ENCODE measurements around the gene CEP112. TPM values are rescaled to one million over a fixed set of nuclear protein-coding genes. Genes with fewer than 3 reads are reported as not detected.

The CEP112 gene
- total and polyA plus RNA-seq, 7 donors, result 4.5 to 19.4 (median 9.7) TPM

DNA sequence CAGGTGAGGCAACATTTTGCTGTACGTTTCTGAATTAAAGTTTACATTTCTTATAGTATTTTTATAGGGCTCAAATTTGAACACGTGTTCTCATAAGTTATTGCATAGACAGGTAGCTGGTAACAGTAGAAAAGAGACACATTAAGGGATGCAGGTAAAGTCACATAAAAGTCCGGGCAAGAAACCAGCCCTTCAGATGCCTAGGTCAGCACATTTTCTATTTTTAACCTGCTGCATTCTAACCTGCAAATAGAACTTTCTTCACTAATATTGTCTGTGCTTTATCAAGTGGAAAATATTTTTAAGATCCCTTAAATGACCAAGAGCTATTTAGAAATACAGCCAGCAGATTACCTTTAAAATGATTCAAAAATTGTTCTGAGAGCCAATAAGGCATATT lies 323.1 kb downstream of the CEP112 start:
- Histone ChIP-seq H3K27me3 (ENCODE audit: insufficient read depth in 3 of 3, low read length in 2 of 3) (no peaks in the 10 kb centered on the region), H3K4me1 (no peaks in the 10 kb centered on the region), H3K36me3 (ENCODE audit: insufficient read depth in 1 of 2, low read depth in 1 of 2) (no peaks in the 10 kb centered on the region), H3K4me3 (no peak overlapping the region), H3K9me3 (no peaks in the 10 kb centered on the region), H3K27ac (no peak overlapping the region)
- TF ChIP-seq, protein P1, sequence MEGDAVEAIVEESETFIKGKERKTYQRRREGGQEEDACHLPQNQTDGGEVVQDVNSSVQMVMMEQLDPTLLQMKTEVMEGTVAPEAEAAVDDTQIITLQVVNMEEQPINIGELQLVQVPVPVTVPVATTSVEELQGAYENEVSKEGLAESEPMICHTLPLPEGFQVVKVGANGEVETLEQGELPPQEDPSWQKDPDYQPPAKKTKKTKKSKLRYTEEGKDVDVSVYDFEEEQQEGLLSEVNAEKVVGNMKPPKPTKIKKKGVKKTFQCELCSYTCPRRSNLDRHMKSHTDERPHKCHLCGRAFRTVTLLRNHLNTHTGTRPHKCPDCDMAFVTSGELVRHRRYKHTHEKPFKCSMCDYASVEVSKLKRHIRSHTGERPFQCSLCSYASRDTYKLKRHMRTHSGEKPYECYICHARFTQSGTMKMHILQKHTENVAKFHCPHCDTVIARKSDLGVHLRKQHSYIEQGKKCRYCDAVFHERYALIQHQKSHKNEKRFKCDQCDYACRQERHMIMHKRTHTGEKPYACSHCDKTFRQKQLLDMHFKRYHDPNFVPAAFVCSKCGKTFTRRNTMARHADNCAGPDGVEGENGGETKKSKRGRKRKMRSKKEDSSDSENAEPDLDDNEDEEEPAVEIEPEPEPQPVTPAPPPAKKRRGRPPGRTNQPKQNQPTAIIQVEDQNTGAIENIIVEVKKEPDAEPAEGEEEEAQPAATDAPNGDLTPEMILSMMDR (IDR thresholded peaks at IDR 0.05), result no peak
- DNase-seq (no peak), ATAC-seq (no peak)
- intact Hi-C loops (cut with DNase I), result no loop called here
- WGBS, 3 donors, result 64 to 73% (median 65%) methylated on average over 3 of the region's 3 CpGs

DNA sequence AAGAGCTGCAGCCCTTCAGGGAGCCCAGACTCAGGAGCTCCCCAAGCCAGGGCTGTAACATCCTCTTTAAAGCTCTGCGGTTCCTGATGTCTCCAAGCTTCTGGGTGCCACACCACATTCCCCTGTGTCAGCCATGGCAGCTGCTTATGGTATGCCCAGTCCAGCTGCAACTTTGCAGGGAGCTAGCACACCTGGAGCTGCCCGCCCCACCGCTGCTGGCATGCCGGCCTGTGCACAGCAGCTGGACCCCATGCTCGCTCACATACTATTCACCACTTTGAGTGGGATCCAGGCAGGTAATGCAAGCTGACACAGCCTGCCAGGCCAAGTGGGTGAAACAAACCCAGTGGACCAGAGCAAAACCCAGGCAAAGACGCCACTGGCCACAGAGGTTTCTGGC lies 324.9 kb downstream of the CEP112 start:
- Histone ChIP-seq H3K9me3 (no peaks in the 10 kb centered on the region), H3K36me3 (ENCODE audit: insufficient read depth in 1 of 2, low read depth in 1 of 2) (no peaks in the 10 kb centered on the region), H3K27ac (no peak overlapping the region), H3K4me1 (no peaks in the 10 kb centered on the region), H3K27me3 (ENCODE audit: insufficient read depth in 3 of 3, low read length in 2 of 3) (no peaks in the 10 kb centered on the region), H3K4me3 (no peak overlapping the region)
- intact Hi-C loops (cut with DNase I), result no loop called here
- 88 to 93% (median 89%) methylated on average over 6 of the region's 6 CpGs for WGBS, 3 donors
- no peak for DNase-seq
- no peak for ATAC-seq
- TF ChIP-seq, protein P1 (IDR thresholded peaks at IDR 0.05), result no peak

DNA sequence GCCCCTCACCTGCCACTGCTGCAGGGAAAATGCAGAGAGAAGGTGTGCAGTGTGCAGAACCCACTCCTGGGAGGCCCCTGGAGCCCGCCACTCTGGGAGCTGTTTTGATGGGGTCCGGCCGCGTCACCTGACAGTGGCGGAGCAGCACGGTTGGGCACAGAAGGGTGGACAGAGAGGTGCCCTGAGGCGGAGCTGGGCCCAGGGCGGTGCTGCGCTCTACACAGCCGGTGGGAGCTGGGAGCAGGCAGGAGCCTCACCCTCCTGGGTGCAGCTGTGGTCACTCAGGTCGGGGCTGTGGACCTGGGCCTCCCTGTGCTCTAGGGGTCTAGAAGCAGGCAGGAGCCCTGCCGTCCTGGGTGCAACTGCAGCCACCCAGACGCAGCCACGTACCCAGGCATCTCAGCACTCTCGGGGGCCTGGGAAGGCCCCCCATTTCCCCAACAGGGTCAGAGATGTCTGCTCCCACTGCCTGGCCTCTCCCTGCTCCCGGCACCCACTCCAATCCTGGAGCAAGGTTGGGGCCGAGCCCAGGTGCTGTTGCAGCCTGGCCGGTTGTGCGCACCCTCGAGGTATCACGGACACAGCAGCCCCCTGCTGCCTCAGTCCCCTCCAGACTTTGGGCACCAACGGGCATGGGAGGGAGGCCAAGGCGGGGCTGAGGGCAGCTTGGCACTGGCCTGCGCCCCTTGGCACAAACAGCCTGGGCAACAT lies 326.1 kb downstream of the CEP112 start:
- no peaks in the 10 kb centered on the region for H3K4me1 ChIP-seq
- no peaks in the 10 kb centered on the region for H3K27me3 ChIP-seq (ENCODE audit: insufficient read depth in 3 of 3, low read length in 2 of 3)
- no peak overlapping the region for H3K27ac ChIP-seq
- H3K36me3 ChIP-seq (ENCODE audit: insufficient read depth in 1 of 2, low read depth in 1 of 2), result no peaks in the 10 kb centered on the region
- WGBS, 3 donors, result 92 to 94% (median 94%) methylated on average over 21 to 24 of the region's 24 CpGs
- ATAC-seq, result no peak
- TF ChIP-seq, protein P1 (IDR thresholded peaks at IDR 0.05), result no peak
- no peak overlapping the region for H3K4me3 ChIP-seq
- no peak for DNase-seq
- intact Hi-C loops (cut with DNase I), result no loop called here
- H3K9me3 ChIP-seq, result no peaks in the 10 kb centered on the region

DNA sequence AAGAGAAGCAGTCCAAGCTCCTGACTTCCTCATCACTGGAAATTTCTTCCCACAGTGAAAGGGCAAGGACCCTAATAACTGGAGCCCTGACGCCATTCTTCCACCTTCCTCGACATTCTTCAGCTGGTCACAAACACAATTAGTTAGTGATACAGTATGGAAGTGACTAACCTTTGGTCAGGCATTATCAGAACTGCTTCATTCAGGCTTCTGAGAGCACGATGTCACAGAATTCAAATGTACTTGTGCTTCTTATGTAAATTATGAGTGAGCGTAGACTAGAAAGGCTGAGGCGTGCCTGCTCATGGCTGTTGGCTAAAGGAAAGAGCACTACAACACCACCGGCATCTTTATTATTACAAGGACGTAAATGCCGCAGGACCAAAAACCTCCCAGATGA lies 327.5 kb downstream of the CEP112 start:
- H3K27ac ChIP-seq, result no peak overlapping the region
- H3K27me3 ChIP-seq (ENCODE audit: insufficient read depth in 3 of 3, low read length in 2 of 3), result no peaks in the 10 kb centered on the region
- H3K4me1 ChIP-seq, result no peaks in the 10 kb centered on the region
- H3K9me3 ChIP-seq, result no peaks in the 10 kb centered on the region
- 94 to 96% (median 95%) methylated on average over 8 of the region's 8 CpGs for WGBS, 3 donors
- no peak for ATAC-seq
- no peak for DNase-seq
- no peak overlapping the region for H3K4me3 ChIP-seq
- intact Hi-C loops (cut with DNase I), result no loop called here
- TF ChIP-seq, protein P1 (IDR thresholded peaks at IDR 0.05), result no peak
- H3K36me3 ChIP-seq (ENCODE audit: insufficient read depth in 1 of 2, low read depth in 1 of 2), result no peaks in the 10 kb centered on the region

DNA sequence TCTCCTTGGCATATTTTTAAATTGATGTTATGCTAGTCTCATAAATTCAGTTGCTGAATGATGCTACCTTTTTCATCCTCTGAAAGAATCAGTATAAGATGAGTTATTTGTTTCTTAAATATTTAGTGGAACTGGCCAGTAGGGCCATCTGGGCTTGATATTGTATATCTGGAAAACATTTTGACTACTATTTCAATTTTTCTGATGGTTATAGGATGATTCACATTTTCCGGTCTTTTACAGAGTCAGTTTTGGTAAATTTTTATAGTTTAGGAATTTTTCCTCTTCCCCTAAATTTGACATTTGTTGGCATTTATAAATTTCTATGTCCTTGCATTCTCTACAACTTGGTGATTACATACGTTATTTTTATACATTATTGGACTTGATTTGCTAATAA lies 334.2 kb downstream of the CEP112 start:
- DNase-seq, result no peak
- H3K27me3 ChIP-seq (ENCODE audit: insufficient read depth in 3 of 3, low read length in 2 of 3), result no peaks in the 10 kb centered on the region
- H3K9me3 ChIP-seq, result no peaks in the 10 kb centered on the region
- 97 to 99% (median 99%) methylated on average over 2 of the region's 2 CpGs for WGBS, 3 donors
- ATAC-seq, result no peak
- H3K4me1 ChIP-seq, result no peaks in the 10 kb centered on the region
- no peak overlapping the region for H3K27ac ChIP-seq
- TF ChIP-seq, protein P1 (IDR thresholded peaks at IDR 0.05), result no peak
- intact Hi-C loops (cut with DNase I), result loop anchor here in 1 of 2 donors (2.0 kb wide), 1 partner anchor 31 kb away; no protein-coding TSS in a partner anchor
- no peaks in the 10 kb centered on the region for H3K36me3 ChIP-seq (ENCODE audit: insufficient read depth in 1 of 2, low read depth in 1 of 2)
- H3K4me3 ChIP-seq, result no peak overlapping the region
